Mesendoderm (in vitro differentiated cells): Measurements from ENCODE around the gene CDH11.

ENCODE experiments used
- DNase-seq: peaks from one replicate; pipeline ENCODE4 v3.0.0; 2013
- H2AK5ac ChIP-seq: 2 replicates; pipeline ENCODE4 v1.6.1; 2013; ENCODE audit warnings: low read length, inconsistent platforms
- H2BK120ac ChIP-seq: 2 replicates; pipeline ENCODE4 v1.6.1; 2013; ENCODE audit warnings: low read depth, mild to moderate bottlenecking, low read length, moderate library complexity, mixed read lengths
- H2BK15ac ChIP-seq: replicated peaks from 2 replicates; pipeline ENCODE4 v1.6.1; 2013; ENCODE audit warnings: low read depth, mild to moderate bottlenecking, moderate library complexity
- H2BK5ac ChIP-seq: 2 replicates; pipeline ENCODE4 v1.6.1; 2013; ENCODE audit warnings: low read length, inconsistent platforms
- H3K18ac ChIP-seq: 2 replicates; pipeline ENCODE4 v1.6.1; 2013; ENCODE audit warnings: mild to moderate bottlenecking, low read length, mixed read lengths
- H3K23ac ChIP-seq: one replicate; pipeline ENCODE4 v1.6.1; 2013; ENCODE audit warnings: low read length
- H3K27ac ChIP-seq: 2 replicates; pipeline ENCODE4 v1.5.1; 2013; ENCODE audit warnings: low read depth, mild to moderate bottlenecking, inconsistent platforms, low read length, moderate library complexity
- H3K27me3 ChIP-seq: 2 replicates; pipeline ENCODE4 v1.6.1; 2013; ENCODE audit warnings: low read length, control low read depth, mild to moderate bottlenecking, inconsistent platforms; ENCODE audit not compliant: insufficient read depth, poor library complexity
- H3K36me3 ChIP-seq: 2 replicates; pipeline ENCODE4 v1.6.1; 2013; ENCODE audit warnings: low read length, inconsistent platforms; ENCODE audit not compliant: control insufficient read depth, insufficient read depth
- H3K4ac ChIP-seq: one replicate; pipeline ENCODE4 v1.6.1; 2013; ENCODE audit warnings: low read depth, mild to moderate bottlenecking, low read length, moderate library complexity
- H3K4me1 ChIP-seq: 2 replicates; pipeline ENCODE4 v1.6.1; 2013; ENCODE audit warnings: low read depth, low read length, inconsistent platforms; ENCODE audit not compliant: control insufficient read depth
- H3K4me2 ChIP-seq: 2 replicates; pipeline ENCODE4 v1.6.1; 2013; ENCODE audit warnings: low read length
- H3K4me3 ChIP-seq: 2 replicates; pipeline ENCODE4 v1.5.1; 2013; ENCODE audit warnings: mild to moderate bottlenecking, low read length
- H3K56ac ChIP-seq: one replicate; pipeline ENCODE4 v1.6.1; 2013; ENCODE audit warnings: low read length
- H3K79me1 ChIP-seq: 2 replicates; pipeline ENCODE4 v1.6.1; 2013; ENCODE audit warnings: low read length, inconsistent platforms
- H3K79me2 ChIP-seq: 2 replicates; pipeline ENCODE4 v1.6.1; 2013; ENCODE audit warnings: mild to moderate bottlenecking, low read length; ENCODE audit not compliant: control insufficient read depth, insufficient read depth
- H3K9ac ChIP-seq: 2 replicates; pipeline ENCODE4 v1.6.1; 2013; ENCODE audit warnings: low read length, inconsistent platforms
- H4K5ac ChIP-seq: one replicate; pipeline ENCODE4 v1.6.1; 2013; ENCODE audit warnings: low read length
- H4K8ac ChIP-seq: one replicate; pipeline ENCODE4 v1.6.1; 2013; ENCODE audit warnings: low read depth, mild to moderate bottlenecking, control low read depth, low read length, moderate library complexity
- WGBS: extraction: QIAGEN DNeasy Blood & Tissue Kit; methylation state at CpG from one replicate; pipeline ENCODE4 v1.1.7; 2013; ENCODE audit warnings: low lambda C conversion rate, missing lambda C conversion rate; ENCODE audit not compliant: insufficient coverage; ENCODE audit errors: extremely low coverage; 5-methylcytosine and 5-hydroxymethylcytosine counted together

CDH11 gene

GRCh38 chr16:65015599-65015998 is 106.3 kb downstream of the CDH11 start:
- no peak overlapping the region for H2BK15ac ChIP-seq
- H3K4ac ChIP-seq, result no peak overlapping the region
- H4K5ac ChIP-seq, result no peak overlapping the region
- H3K56ac ChIP-seq, result no peak overlapping the region
- H3K4me2 ChIP-seq, result no peak overlapping the region
- H2BK120ac ChIP-seq, result no peak overlapping the region
- no peaks in the 10 kb centered on the region for H3K4me1 ChIP-seq
- H2AK5ac ChIP-seq, result no peak overlapping the region
- no peak overlapping the region for H3K18ac ChIP-seq
- no peak overlapping the region for H3K23ac ChIP-seq
- no peaks in the 10 kb centered on the region for H3K79me2 ChIP-seq
- H3K27ac ChIP-seq, result no peak overlapping the region
- H3K4me3 ChIP-seq, result no peak overlapping the region
- no peak overlapping the region for H2BK5ac ChIP-seq
- DNase-seq, result peak; percentile 21
- no peaks in the 10 kb centered on the region for H3K79me1 ChIP-seq
- H3K36me3 ChIP-seq, result no peaks in the 10 kb centered on the region
- no peak overlapping the region for H3K9ac ChIP-seq
- H4K8ac ChIP-seq, result no peak overlapping the region
- no peaks in the 10 kb centered on the region for H3K27me3 ChIP-seq

GRCh38 chr16:65012357-65012756 is 109.5 kb downstream of the CDH11 start:
- no peak overlapping the region for H2BK15ac ChIP-seq
- no CpG with 5 or more reads among the region's 1 CpG for WGBS
- H3K18ac ChIP-seq, result no peak overlapping the region
- no peak overlapping the region for H2AK5ac ChIP-seq
- H3K9ac ChIP-seq, result no peak overlapping the region
- DNase-seq, result no peak
- H4K5ac ChIP-seq, result no peak overlapping the region
- H3K27ac ChIP-seq, result no peak overlapping the region
- no peaks in the 10 kb centered on the region for H3K4me1 ChIP-seq
- H3K36me3 ChIP-seq, result no peaks in the 10 kb centered on the region
- H3K23ac ChIP-seq, result no peak overlapping the region
- H3K56ac ChIP-seq, result no peak overlapping the region
- H3K4me3 ChIP-seq, result no peak overlapping the region
- no peaks in the 10 kb centered on the region for H3K27me3 ChIP-seq
- no peak overlapping the region for H3K4me2 ChIP-seq
- H3K79me1 ChIP-seq, result no peaks in the 10 kb centered on the region
- H2BK120ac ChIP-seq, result no peak overlapping the region
- H2BK5ac ChIP-seq, result no peak overlapping the region
- no peak overlapping the region for H4K8ac ChIP-seq
- H3K4ac ChIP-seq, result no peak overlapping the region
- H3K79me2 ChIP-seq, result no peaks in the 10 kb centered on the region

DNA sequence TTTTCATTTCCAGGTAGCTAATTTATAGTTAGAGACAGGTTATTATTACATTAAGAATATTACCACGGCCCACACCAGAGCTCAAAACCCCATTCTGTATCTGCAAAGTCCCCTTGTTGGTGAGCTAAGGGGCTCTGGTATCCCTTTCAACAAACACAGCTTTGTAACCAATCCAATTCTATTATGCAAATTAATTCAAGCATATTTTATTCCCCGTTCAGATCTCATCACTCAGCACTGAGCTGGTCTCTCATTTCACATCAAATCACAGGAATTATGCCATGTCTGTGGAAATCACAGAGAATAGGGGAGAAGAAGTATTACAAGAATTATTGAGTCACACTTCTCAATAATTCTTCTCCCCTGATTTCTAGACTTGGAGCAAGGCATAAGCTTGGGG is 111.7 kb downstream of the CDH11 start:
- H2BK120ac ChIP-seq, result no peak overlapping the region
- H3K79me1 ChIP-seq, result no peaks in the 10 kb centered on the region
- no peak overlapping the region for H3K23ac ChIP-seq
- no peak overlapping the region for H3K4me2 ChIP-seq
- no peaks in the 10 kb centered on the region for H3K4me1 ChIP-seq
- no peak overlapping the region for H2BK5ac ChIP-seq
- H2AK5ac ChIP-seq, result no peak overlapping the region
- WGBS, result no CpG with 5 or more reads among the region's 2 CpGs
- no peaks in the 10 kb centered on the region for H3K79me2 ChIP-seq
- no peak overlapping the region for H4K5ac ChIP-seq
- H3K27me3 ChIP-seq, result no peaks in the 10 kb centered on the region
- no peak overlapping the region for H3K9ac ChIP-seq
- H3K4me3 ChIP-seq, result no peak overlapping the region
- H3K27ac ChIP-seq, result no peak overlapping the region
- H4K8ac ChIP-seq, result no peak overlapping the region
- no peak overlapping the region for H2BK15ac ChIP-seq
- H3K4ac ChIP-seq, result no peak overlapping the region
- H3K56ac ChIP-seq, result no peak overlapping the region
- H3K18ac ChIP-seq, result no peak overlapping the region
- H3K36me3 ChIP-seq, result no peaks in the 10 kb centered on the region
- DNase-seq, result no peak

DNA sequence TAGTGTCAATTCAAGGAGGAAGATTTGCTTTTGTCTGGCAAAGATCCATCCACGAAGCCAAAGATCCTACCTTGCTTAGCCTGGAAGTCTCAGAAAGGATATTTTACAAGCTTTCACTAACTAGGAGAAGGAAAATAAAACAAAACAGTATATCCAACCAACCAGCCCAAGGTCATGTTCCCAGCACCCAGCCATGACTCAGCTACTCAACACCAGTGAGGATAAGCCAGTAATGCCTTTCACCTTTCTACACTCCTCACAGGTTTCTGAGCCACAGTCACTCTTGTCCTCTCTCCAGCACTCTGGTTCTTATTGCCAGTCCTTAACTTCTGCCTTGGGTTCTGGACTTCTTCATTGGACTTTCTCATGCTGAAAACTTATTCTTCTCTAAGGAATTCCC is 116.2 kb downstream of the CDH11 start:
- Histone ChIP-seq H3K27ac (no peak overlapping the region), H3K23ac (no peak overlapping the region), H3K4ac (no peak overlapping the region), H3K79me2 (no peaks in the 10 kb centered on the region), H3K4me2 (no peak overlapping the region), H3K27me3 (no peaks in the 10 kb centered on the region), H3K56ac (no peak overlapping the region), H3K18ac (no peak overlapping the region), H3K79me1 (no peaks in the 10 kb centered on the region), H3K9ac (no peak overlapping the region), H2BK5ac (no peak overlapping the region), H2BK120ac (no peak overlapping the region), H3K4me1 (no peaks in the 10 kb centered on the region), H2BK15ac (no peak overlapping the region), H3K36me3 (no peaks in the 10 kb centered on the region), H4K5ac (no peak overlapping the region), H2AK5ac (no peak overlapping the region), H4K8ac (no peak overlapping the region), H3K4me3 (no peak overlapping the region)
- no CpG with 5 or more reads among the region's 1 CpG for WGBS
- no peak for DNase-seq

DNA sequence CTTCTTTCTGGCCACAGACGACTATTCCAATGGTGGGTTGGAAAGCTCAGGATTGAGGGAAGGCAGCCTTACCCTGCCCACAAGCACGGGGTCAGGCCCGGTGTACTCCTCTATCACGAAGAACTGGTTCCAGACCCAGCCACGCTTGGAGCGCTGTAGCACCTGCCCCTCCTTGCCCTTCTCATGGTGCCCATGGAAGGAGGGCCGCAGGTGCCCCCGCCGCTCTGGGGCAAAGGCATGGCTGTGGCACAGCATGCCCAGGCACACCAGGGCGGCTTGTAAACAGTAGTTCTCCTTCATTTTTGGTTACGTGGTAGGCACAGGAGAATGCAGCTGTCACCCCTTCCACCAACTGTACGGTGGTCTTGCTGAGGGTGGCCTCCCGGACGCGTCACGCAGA is 117.3 kb downstream of the CDH11 start:
- no CpG with 5 or more reads among the region's 16 CpGs for WGBS
- H2BK120ac ChIP-seq, result no peak overlapping the region
- H3K27ac ChIP-seq, result no peak overlapping the region
- H4K5ac ChIP-seq, result no peak overlapping the region
- no peak overlapping the region for H3K9ac ChIP-seq
- no peak overlapping the region for H3K56ac ChIP-seq
- H2BK15ac ChIP-seq, result no peak overlapping the region
- H3K4ac ChIP-seq, result no peak overlapping the region
- H3K4me2 ChIP-seq, result no peak overlapping the region
- no peak overlapping the region for H2BK5ac ChIP-seq
- no peak overlapping the region for H4K8ac ChIP-seq
- no peaks in the 10 kb centered on the region for H3K4me1 ChIP-seq
- H3K23ac ChIP-seq, result no peak overlapping the region
- H3K36me3 ChIP-seq, result no peaks in the 10 kb centered on the region
- H3K18ac ChIP-seq, result no peak overlapping the region
- H3K27me3 ChIP-seq, result no peaks in the 10 kb centered on the region
- no peak overlapping the region for H2AK5ac ChIP-seq
- H3K79me2 ChIP-seq, result no peaks in the 10 kb centered on the region
- H3K79me1 ChIP-seq, result no peaks in the 10 kb centered on the region
- no peak for DNase-seq
- H3K4me3 ChIP-seq, result no peak overlapping the region

DNA sequence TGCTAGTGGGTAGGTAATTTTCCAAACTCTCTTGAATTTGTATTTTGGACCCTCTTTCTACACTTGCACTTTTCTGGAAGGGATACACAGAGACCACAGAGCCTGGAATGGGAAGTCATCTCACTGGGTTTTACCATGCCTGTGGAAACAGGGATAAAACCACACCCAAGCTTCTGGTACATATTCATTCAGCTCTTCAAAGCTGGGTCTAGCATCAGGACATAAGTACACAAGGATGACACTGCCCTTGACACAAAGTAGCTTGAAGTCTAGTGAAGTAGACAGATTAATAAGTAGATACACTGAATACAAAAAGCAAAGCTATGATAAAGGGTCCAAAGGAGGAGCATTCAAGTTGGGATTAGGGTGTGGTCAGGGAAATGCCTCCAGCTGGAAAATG is 118.2 kb downstream of the CDH11 start:
- H3K18ac ChIP-seq, result no peak overlapping the region
- H2AK5ac ChIP-seq, result no peak overlapping the region
- no peak overlapping the region for H4K8ac ChIP-seq
- H3K27ac ChIP-seq, result no peak overlapping the region
- no peaks in the 10 kb centered on the region for H3K36me3 ChIP-seq
- no peaks in the 10 kb centered on the region for H3K79me1 ChIP-seq
- DNase-seq, result no peak
- H3K56ac ChIP-seq, result no peak overlapping the region
- no peak overlapping the region for H3K23ac ChIP-seq
- H2BK15ac ChIP-seq, result no peak overlapping the region
- no peak overlapping the region for H2BK120ac ChIP-seq
- H3K4ac ChIP-seq, result no peak overlapping the region
- no peak overlapping the region for H4K5ac ChIP-seq
- H3K4me1 ChIP-seq, result no peaks in the 10 kb centered on the region
- H2BK5ac ChIP-seq, result no peak overlapping the region
- H3K4me3 ChIP-seq, result no peak overlapping the region
- no peak overlapping the region for H3K4me2 ChIP-seq
- H3K9ac ChIP-seq, result no peak overlapping the region
- H3K79me2 ChIP-seq, result no peaks in the 10 kb centered on the region
- no peaks in the 10 kb centered on the region for H3K27me3 ChIP-seq
